ENCODE measurements around the gene ELP1.
"Not testable (repeated sequence)": the region's sequence is repeated elsewhere in the genome, so short reads cannot be mapped to it uniquely, and the experiment has no call there.

Gene ELP1

DNA sequence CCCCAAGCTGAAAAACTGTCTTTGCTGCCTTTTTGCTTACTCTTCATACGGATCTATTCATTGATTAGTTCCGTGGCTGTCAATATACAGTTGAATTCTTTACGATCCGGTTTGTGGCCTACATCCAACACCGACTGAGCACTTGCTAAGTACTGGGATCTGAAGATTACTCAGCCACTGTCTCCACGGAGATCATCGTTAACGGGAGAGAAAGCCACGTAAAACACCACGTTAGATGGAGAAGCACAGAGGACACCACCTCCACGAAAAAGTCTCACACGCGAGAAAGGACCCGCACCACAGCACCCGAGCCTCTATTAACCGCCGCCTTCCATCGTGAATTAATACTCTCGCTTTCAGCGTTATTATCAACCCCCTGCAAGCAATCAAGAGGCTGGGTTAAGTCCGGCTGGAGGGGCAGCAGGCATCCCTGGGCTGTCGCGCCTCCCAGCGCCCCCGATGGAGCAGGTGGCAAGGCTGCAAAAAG lies 650 bp downstream of the ELP1 start:
- no peak for DNase-seq

DNA sequence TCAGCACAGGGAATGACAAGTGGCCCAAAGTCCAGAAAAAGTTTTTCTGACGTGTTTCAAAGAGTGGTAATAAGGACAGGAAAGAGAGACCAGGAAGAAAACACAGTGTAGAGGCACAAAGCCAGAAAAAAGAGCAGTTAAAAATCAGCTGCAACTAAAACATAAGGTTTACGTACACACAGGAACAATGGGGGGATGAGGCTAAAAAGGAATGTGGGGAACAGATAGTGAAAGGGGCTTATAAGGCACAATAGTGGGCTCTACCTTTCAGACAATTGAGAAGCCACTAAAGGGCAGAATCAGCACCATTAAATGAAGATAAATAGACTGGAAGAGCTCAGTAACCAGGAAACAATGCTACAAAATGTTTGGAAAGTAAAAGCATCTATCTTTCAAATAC lies 5.5 kb downstream of the ELP1 start:
- DNase-seq: no peak

- DNase-seq: no peak
Observed at GRCh38 chr9:108924466-108924865, 9.5 kb downstream of the ELP1 start.

DNA sequence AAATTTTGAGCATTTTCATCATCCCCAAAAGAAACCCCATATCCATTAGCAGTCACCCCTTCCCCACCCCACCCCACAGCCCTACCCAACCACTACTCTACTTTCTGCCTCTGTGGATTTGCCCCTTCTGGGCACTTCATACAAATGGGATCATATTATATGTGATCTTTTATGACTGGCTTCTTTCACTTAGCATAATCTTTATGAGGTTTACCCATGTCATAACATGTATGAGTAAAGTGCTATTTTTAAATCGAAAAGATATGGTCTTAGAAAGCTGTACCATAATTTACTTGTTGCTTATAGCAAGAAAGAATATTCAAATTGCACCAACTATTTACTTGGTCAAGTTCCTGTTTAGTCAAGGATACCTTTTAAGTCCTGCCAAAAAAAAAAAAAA lies 12.7 kb downstream of the ELP1 start:
- DNase-seq: no peak

GRCh38 chr9:108920401-108920800 lies 13.5 kb downstream of the ELP1 start:
- not testable (repeated sequence) for DNase-seq

- no peak for DNase-seq
Observed at GRCh38 chr9:108919517-108919916, 14.4 kb downstream of the ELP1 start.

GRCh38 chr9:108913391-108913790 lies 20.5 kb downstream of the ELP1 start:
- no peak for DNase-seq

- no peak for DNase-seq
Observed at GRCh38 chr9:108911820-108912219, 22.1 kb downstream of the ELP1 start.

GRCh38 chr9:108910914-108911313 lies 23.0 kb downstream of the ELP1 start:
- no peak for DNase-seq

DNA sequence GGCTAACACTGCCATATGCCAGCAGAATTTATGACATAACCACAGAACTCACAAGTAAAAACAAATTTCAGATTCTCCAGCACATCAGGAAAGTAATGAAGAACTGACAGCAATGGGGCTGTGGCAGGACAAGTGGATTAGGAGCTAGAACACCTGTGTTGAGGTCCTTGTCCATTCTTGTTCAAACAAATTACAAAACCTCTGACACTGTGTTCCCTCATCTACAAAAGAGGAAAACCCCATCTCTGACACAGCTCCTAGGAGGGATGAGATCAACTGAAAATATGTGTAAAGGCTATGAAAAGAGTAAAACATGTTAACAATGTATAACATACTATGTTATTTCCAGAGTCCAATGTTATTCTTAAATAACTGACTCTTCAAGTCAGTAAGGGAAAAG lies 23.5 kb downstream of the ELP1 start:
- no peak for DNase-seq

DNA sequence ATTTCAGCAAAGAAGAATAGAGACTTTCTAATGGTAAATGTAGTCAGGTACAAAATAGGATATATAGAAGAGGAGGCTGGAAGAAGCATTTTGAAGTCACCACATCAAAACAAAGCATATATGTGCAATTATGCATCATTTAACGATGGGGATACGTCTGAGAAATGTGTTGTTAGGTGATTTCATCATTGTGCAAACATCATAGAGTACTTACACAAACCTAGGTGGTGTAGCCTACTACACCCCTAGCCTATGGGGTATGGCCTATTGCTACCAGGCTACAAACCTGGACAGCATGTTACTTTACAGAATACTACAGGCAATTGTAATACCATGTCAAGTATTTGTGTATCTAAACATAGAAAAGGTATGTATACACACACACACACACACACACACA lies 28.4 kb downstream of the ELP1 start:
- DNase-seq: peak in 2 of 3 experiments; percentile 13 to 47

DNA sequence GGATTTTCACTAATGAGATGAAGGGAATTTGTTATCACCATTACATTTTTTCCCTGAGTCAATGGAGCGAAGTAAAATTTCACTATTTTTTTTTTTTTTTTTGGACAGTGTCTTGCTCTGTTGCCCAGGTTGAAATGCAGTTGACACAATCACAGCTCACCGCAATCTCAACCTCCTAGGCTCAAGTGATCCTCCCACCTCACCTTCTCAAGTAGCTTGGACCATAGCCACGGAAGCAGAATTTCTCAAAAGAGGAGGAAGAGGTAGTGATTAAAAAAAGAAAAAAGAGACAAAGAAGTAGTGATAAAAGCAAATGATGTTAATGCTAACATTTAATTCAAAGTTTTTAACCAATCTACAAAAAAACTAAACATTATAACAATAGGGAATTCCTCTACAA lies 29.8 kb downstream of the ELP1 start:
- no peak for DNase-seq

DNA sequence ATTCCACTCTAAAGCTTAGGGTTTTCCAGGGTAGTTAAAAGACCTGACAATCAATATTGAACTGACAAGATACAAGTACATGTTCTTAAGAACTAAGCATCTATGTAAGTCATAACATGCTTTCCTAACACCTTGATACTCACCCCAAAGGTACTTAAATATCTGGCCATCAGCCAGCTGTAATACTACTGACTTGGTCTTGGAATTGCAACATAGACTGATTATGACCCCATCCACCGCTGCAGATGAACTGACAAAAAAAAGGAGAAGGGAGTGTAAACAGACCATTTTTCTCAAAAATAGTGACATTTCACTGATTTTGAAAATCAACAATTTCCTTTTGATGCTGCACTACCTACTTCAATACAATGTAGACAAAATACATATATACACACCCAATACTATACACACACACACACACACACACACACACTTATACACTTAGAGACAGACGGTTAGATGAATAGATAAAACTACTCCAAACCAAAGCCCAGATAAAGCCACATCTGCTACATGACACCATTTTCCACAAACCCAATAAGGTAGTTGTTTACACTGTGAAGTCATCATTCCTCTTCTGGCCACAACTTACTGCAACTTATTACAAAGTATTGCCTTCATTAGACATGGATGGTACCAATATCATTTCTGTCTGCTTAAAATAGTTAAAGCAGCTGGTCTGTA lies 30.4 kb downstream of the ELP1 start:
- DNase-seq: no peak

DNA sequence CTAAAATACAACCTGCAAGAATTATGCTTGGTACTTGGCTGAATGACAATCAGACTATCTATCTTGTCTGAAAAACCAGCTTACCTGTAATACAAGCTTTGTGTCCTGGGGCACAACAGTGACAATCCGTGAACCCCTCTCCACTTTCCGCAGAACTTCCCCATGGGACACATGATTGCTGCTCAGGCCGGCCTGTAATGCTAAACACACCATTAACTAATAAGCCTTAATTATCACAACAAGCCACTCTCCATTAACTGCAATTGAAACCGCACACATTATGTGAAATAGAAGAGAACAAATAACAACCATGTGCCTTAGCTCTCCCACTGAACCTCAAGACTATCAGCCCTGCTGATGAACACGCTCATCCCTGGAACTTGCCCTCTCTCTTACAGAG lies 33.7 kb downstream of the ELP1 start:
- DNase-seq: peak in 1 of 3 experiments; percentile 51

GRCh38 chr9:108899023-108899695 lies 34.8 kb downstream of the ELP1 start:
- not testable (repeated sequence) for DNase-seq

- no peak for DNase-seq
Observed at GRCh38 chr9:108897324-108898096, 36.4 kb downstream of the ELP1 start.

DNA sequence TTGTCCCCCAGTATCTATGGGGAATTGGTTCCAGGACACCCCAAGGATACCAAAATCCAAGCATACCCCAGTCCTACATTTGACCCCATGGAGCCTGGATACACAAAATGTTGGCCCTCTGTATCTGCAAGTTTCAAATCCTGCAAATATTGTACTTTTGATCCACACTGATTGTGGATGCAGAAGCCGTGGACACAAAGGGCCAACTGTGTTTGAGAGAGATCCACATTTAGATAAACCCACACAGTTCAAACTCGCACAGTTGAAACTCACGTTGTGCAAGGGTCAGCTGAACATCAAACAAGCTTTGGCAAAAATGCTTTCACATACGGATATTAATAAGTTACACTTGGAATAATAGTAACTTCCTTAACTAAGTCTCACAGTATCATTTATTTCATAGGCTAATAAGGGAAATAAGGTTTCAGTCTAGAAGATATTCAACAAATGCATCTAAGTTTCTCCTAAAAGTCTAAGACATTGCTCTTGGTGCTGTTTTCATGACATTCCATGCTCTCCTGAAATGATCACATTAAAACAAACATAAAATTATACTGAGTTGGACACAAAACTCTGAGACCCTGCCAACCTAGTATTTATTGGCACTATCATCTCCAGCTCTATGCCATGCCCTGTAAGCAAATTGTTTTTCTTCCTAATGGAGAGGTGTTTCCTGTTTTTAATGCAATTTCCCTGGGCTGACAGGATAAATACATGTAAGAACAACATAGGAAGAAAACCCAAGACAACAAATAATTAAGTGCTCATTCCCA lies 39.5 kb downstream of the ELP1 start:
- DNase-seq: no peak

GRCh38 chr9:108889649-108890067 lies 44.3 kb downstream of the ELP1 start:
- DNase-seq: peak in 1 of 3 experiments; percentile 26

DNA sequence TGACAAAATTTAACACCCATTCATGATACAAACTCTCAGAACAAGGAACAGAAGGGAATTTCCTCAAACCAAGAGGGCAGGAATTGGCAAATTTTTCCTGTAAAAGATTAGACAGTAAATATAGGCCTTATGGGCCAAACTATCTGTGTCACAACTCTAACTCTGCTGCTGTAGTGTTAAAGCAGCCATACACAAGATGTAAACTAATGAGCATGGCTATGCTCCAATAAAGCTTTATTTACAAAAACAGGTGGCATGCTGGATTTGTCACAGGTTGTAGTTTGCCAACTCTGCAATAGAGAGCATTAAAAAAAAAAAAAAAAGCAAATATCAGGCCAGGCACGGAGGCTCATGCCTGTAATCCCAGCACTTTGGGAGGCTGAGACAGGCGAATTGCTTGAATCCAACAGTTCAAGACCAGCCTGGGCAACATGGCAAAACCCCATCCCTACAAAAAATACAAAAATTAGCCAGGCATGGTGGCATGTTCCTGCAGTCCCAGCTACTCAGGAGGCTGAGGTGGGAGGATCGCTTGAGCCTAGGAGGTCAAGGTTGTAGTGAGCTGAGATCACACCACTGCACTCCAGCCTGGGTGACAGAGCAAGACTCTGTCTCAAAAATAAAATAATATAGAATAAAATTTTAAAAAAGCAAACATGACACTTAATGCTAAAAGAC lies 47.2 kb downstream of the ELP1 start:
- not testable (repeated sequence) for DNase-seq

DNA sequence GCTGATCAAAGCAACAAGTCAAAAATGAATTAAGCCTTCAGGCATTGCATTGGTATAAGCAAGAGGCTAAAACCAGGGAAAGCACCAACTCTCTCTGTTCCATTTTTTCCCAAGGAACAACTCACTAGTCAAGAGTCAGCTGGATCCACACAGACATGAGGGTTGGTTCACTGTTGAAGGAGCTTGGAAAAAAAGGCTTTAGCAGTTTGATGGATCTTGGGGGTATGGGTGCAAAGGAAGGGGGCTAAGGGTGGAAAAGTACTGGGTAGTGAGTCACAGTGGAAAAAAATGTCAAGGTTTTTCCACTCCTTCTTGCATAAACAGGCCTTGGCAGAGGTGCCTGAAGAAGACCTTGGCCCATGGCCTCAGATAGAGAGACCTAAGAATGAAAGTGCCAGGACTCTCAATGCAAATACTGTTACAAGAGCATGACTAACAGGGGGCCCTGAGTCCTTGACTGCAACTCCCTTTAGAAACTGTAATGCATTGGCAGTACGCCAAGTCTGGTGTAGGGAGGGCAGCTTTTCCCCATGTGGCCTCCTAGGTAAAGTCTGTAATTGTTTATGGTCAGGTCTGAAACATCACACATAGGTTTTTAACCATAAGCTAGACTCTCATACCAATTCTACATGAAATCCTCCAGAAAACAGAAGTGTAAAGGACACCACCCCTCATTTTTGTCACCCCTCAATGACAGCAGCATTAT lies 48.1 kb downstream of the ELP1 start:
- peak; percentile 47 to 88 (median 64) for DNase-seq

- DNase-seq: no peak
Observed at GRCh38 chr9:108884701-108885100, 49.2 kb downstream of the ELP1 start.

DNA sequence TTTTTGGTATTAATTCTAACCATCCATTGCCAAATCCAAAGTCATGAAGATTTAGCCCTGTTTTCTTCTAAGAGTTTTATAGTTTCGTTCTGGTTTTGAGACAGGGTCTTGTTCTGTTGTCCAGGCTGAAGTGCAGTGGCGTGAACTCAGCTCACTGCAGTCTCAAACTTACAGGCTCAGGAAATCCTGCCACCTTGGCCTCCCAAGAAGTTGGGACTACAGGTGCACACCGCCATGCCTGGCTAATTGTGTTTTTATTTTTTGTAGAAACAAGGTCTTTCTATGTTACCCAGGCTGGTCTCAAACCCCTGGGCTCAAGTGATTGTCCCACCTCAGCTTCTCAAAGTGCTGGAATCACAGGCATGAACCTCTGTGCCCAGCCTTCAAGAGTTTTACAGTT lies 50.8 kb downstream of the ELP1 start:
- DNase-seq: no peak

Data from NCI-H1417 (cell line).